Activated CD8-positive, alpha-beta memory T cell treated with anti-CD3 and anti-CD28 coated beads for 36 hours (primary cell): ENCODE data around the gene TSPYL4. TPM values are rescaled to one million over a fixed set of nuclear protein-coding genes. Genes with fewer than 3 reads are reported as not detected.
"Not testable (repeated sequence)": the region's sequence is repeated elsewhere in the genome, so short reads cannot be mapped to it uniquely, and the experiment has no call there.

Experiments used
- CTCF ChIA-PET: fragments of 350-600 bp; sonication (Branson Sonifier 250); formaldehyde crosslinking; loops from one replicate; lab custom pipeline; 2021; ENCODE audit warnings: antibody characterized with exemption; lab: Charles Lee
- POLR2A ChIA-PET: fragments of 350-600 bp; sonication (Branson Sonifier 250); formaldehyde crosslinking; loops from one replicate; lab custom pipeline; 2021; ENCODE audit warnings: antibody characterized with exemption; lab: Charles Lee
- total RNA-seq, 2 experiments: library from RNA; stranded (reverse); gene quantifications; one replicate each; pipeline ENCODE4 v1.2.3, GENCODE V29; 2021

TSPYL4 gene
- 10 to 100 TPM; 17.2 to 18.2 TPM for total RNA-seq

GRCh38 chr6:116253505-116254296, at the start of gene TSPYL4:
TSPYL4 (minus strand) TSS chr6:116254075; CDS start chr6:116254008, 67 bp downstream.
- POLR2A ChIA-PET: interaction anchor here (0.6 to 1.4 kb wide), 3 partner anchors 11 to 318 kb away, joined by 3 to 6 read pairs (median 5); partner anchors contain the start of genes RWDD1 and TSPYL1
- CTCF ChIA-PET: interaction anchor here (1.0 to 1.8 kb wide), 2 partner anchors 15 to 308 kb away, joined by 3 to 4 read pairs; no protein-coding TSS in a partner anchor

DNA sequence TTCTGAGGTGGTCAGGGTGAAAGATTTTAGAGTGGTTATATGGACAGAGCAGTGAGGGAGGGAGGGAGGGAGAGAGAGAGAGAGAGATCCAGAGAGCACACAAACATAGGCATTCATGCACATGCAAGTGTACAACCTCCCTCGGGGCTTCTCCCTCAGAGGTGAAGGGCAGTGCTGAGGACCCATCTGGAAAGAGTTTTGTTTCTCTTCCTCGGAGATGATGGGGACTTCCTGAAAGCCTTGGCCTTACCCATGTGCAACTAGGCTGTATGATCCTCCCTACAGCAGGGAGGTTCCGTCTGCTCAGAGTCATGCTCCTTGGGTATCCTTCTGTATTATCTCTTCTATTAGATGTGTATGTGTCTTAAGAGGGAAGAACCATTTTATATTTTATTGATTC, 47.2 kb upstream of the TSPYL4 start:
- ChIA-PET POLR2A (no interaction called here), CTCF (no interaction called here)

GRCh38 chr6:116300566-116300965, 46.7 kb upstream of the TSPYL4 start:
- POLR2A ChIA-PET: no interaction called here
- CTCF ChIA-PET: no interaction called here

DNA sequence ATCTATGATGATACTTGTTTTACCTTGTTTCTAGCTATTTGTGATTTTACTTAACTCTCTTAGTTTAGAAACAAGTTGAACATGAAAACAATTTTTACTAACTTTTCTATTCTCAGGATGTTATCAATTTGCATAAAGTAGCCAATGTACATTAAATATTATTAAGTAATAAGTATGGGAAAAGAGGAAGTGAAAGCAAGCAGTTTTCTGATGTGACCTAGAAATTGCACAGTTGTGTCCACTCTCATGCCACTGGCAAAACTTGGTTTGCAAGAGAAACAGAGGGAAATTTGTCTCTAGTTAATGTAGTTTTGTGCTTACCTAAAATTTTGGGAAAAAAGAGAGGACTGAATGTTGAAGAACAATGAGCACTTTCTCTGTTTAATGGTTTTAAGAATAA, 45.1 kb upstream of the TSPYL4 start:
- POLR2A ChIA-PET: no interaction called here
- CTCF ChIA-PET: no interaction called here

- ChIA-PET POLR2A (no interaction called here), CTCF (no interaction called here)
Measured at GRCh38 chr6:116298273-116298672, 44.4 kb upstream of the TSPYL4 start.

GRCh38 chr6:116292553-116292952, 38.7 kb upstream of the TSPYL4 start:
- POLR2A ChIA-PET: no interaction called here
- CTCF ChIA-PET: interaction anchor here (0.6 kb wide), 1 partner anchor 133 kb away, joined by 3 read pairs; no protein-coding TSS in a partner anchor

DNA sequence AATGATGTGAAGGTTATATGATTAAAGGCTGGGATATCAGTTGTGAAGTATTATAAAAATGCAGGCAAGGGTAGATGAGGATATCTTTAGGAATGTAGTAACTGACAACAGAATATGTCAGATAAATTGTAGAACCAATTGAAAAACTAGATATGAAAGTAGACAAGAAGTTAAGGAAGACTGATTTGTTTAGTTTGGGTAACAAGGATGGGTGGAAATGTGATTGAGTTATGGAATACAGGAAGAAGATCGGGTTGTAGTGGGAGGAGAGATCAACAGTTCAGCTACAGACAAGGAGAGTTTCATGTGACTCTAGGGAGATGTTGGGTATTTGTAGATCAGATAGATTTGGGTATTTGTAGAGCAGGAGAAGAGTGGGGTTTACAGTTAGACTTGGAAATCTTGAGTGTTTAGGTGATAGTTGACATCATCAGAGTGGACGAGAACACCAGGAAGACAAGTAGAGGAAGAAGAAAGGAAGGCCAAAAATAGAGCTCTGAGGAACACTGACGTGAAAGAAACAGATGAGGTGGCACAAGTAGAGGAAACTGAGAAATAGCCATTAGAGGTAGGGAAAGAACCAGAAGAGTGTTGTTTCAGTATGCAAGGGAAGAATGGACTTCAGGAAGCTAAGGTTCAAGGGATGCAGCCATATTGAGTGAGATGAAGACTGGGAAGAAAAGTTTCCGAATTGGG, 38.0 kb upstream of the TSPYL4 start:
- CTCF ChIA-PET: interaction anchor here (0.6 kb wide), 1 partner anchor 133 kb away, joined by 3 read pairs; no protein-coding TSS in a partner anchor
- POLR2A ChIA-PET: no interaction called here

- CTCF ChIA-PET: no interaction called here
- POLR2A ChIA-PET: no interaction called here
Measured at GRCh38 chr6:116290799-116291198, 36.9 kb upstream of the TSPYL4 start.

DNA sequence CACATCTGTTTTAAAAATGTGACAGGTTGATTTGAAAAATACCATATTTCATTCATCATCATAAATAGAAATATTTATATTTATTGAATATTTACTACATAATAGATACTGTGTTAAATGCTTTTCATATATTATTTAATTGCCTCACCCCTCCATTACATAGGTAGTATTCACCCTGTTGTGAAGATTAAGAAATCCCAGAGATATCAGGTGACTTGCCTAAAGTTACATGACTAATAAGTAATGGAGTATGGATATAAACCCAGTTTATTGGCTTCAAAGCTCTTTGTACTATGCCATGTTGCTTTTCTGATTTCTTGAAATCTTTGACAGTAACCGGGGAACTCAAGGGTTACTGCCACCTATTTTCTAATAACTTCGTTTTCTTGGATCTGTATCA, 36.0 kb upstream of the TSPYL4 start:
- POLR2A ChIA-PET: no interaction called here
- CTCF ChIA-PET: no interaction called here

DNA sequence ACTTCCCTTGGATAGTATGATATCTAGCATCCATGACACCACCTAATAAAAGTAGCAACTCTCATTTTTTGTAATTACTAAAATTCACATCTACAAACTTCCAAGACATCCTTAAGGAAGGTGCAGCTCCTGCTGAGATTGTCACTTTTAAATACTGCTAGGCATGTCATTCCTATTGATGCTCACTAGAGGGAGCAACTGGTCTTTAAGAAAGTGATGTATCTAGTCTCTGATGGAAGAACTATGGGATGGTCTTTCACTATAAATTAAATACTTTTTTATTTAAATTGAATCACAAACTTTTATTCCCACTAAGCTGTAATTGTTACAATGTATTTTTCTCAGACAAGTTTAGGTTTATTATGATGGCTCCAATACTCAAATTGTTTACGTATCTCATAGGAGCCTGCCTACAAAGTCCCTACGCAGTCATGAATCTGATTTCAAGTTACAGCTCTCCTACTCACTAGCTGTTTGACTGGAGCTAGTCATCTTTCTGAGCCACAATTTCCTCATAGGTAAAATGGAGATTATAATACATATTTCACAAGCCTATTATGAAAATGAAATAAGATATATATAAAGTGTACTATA, 33.9 kb upstream of the TSPYL4 start:
- ChIA-PET CTCF (interaction anchor here (0.9 to 2.1 kb wide), 10 partner anchors 8 to 275 kb away, joined by 3 to 9 read pairs (median 4); partner anchors contain the start of gene TSPYL1), POLR2A (interaction anchor here (0.9 kb wide), 1 partner anchor 8 kb away, joined by 3 read pairs; the partner anchor contains the start of gene TSPYL1)

GRCh38 chr6:116286773-116287358, 33.0 kb upstream of the TSPYL4 start:
- ChIA-PET CTCF (interaction anchor here (1.0 to 2.1 kb wide), 8 partner anchors 7 to 276 kb away, joined by 3 to 9 read pairs (median 4); partner anchors contain the start of gene TSPYL1), POLR2A (no interaction called here)

- CTCF ChIA-PET, POLR2A ChIA-PET: not testable (repeated sequence)
Measured at GRCh38 chr6:116284984-116285383, 31.1 kb upstream of the TSPYL4 start.

- ChIA-PET POLR2A (no interaction called here), CTCF (no interaction called here)
Measured at GRCh38 chr6:116283191-116283590, 29.3 kb upstream of the TSPYL4 start.

GRCh38 chr6:116282698-116283097, 28.8 kb upstream of the TSPYL4 start:
- CTCF ChIA-PET: no interaction called here
- POLR2A ChIA-PET: no interaction called here

DNA sequence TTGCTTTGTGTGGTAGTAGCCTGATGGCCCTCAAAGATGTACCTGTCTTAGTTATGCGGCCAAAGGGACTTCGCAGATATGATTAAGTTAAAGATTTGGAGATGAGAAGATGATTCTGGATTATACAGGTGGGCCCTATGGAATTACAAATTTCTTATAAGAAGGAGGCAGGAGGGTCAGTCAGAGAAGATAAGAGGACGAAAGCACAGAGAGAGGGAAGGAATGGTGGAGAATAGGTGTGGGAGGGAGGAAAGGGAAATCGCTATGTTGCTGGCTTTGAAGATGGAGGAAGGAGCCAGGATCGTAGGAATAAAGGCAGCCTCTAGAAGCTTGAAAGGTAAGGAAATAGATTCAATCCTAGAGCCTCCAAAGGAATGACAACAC, 27.1 kb upstream of the TSPYL4 start:
- ChIA-PET CTCF (no interaction called here), POLR2A (no interaction called here)

- ChIA-PET CTCF (interaction anchor here (1.1 to 1.2 kb wide), 2 partner anchors 7 to 13 kb away, joined by 3 read pairs; no protein-coding TSS in a partner anchor), POLR2A (interaction anchor here (0.6 to 1.5 kb wide), 6 partner anchors 8 to 290 kb away, joined by 3 to 8 read pairs (median 4); partner anchors contain the start of genes RWDD1 and TSPYL4)
Measured at GRCh38 chr6:116280161-116280932, 26.5 kb upstream of the TSPYL4 start.

- CTCF ChIA-PET: interaction anchor here (1.1 to 1.2 kb wide), 3 partner anchors 8 to 14 kb away, joined by 3 to 4 read pairs (median 3); no protein-coding TSS in a partner anchor
- POLR2A ChIA-PET: interaction anchor here (0.6 to 1.5 kb wide), 7 partner anchors 9 to 308 kb away, joined by 3 to 8 read pairs (median 3); partner anchors contain the start of genes NT5DC1, RWDD1 and TSPYL4
Measured at GRCh38 chr6:116279232-116280160, 25.6 kb upstream of the TSPYL4 start, which contains the start of gene TSPYL1. TSPYL1 (minus strand) TSS chr6:116279930; CDS start chr6:116279830, 100 bp downstream.
